DMS 273 treated with DMSO at 0.1 percent for 48 hours (cell line): ENCODE results near the gene ARMC9.
"Not testable (repeated sequence)": the region's sequence is repeated elsewhere in the genome, so short reads cannot be mapped to it uniquely, and the experiment has no call there.

Source experiments
- DNase-seq: peaks from one replicate; lab custom pipeline; 2025; lab: John Stamatoyannopoulos, UW

ARMC9 gene

DNA sequence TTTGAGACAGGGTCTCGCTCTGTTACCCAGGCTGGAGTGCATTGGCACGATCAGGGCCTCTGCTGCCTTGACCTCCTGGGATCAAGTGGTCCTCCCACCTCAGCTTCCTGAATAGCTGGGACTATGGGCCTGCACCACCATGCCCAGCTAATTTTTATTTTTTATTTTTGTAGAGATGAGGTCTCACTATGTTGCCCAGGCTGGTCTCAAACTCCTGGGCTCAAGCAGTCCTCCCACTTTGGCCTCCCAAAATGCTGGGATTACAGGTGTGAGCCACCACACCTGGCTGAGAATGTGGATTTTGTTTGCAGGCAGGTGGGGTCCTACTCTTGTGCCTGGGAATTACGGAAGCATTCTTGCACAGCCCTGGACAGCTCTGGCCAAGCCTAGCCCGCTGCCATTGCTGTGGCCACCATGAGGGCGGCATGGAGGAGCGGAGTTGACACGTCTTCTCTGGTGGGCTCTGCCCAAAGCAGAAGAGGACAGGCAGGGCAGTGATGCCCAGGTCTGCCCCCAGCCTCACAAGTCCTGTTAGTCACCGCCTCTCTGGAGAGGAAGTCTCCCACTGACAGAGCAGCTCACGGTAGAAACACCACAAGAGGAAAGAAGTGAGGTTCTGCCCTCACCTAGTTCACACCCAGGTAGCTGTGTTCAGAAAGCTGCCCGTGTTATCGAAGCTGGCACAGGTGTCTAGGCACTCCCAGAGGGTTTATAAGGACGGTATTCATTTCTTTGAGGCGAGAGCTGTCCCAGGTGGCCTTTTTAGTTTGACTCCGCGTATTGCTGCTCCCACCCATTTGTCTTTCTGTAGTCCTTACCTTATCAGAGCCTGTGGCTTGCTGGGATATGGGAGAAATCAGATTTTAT lies 46.2 kb downstream of the ARMC9 start:
- DNase-seq: no peak

- no peak for DNase-seq
These were observed 47.0 kb downstream of the ARMC9 start for GRCh38 chr2:231245249-231246094.

DNA sequence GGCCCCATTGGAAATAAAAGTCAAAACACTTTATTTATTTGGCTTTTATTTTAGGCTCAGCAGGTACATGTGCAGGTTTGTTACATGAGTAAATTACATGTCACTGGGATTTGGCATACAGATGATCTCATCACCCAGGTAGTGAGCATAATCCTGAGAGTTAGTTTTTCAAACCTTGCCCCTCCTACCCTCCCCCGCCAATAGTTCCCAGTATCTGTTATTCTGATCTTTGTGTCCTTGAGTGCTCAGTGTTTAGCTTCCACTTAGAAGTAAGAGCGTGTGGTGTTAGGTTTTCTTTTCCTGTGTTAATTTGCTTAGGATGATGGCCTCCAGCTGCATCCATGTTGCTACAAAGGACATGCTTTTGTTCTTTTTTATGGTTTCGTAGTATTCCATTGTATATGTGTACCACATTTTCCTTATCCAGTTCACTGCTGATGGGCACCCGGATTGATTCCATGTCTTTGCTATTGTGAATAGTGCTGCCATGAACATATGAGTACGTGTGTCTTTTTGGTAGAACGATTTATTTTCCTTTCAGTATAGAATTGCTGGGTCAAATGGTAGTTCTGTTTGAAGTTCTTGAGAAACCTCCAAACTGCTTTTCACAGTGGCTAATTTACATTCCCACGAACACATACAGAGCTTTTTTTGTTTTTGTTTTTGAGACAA lies 47.9 kb downstream of the ARMC9 start:
- no peak for DNase-seq

DNA sequence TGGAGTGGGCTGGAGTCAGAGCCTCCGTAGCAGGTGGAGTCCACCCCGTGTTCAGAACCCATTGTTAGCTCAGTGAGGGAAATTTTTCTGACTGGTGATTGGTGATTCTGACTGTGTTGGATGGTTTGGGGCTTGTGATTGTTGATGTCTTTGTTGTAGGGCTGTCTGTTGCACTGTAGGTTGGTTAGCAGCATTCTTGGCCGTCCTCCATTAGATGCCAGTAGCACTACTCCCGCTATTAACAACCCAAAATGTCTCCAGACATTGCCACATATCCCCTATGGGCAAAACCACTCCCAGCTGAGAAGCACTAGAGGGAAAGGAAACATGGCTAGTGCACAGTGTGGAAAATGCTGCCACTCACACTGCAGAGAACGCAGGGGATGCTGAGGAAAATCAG lies 51.7 kb downstream of the ARMC9 start:
- no peak for DNase-seq

DNA sequence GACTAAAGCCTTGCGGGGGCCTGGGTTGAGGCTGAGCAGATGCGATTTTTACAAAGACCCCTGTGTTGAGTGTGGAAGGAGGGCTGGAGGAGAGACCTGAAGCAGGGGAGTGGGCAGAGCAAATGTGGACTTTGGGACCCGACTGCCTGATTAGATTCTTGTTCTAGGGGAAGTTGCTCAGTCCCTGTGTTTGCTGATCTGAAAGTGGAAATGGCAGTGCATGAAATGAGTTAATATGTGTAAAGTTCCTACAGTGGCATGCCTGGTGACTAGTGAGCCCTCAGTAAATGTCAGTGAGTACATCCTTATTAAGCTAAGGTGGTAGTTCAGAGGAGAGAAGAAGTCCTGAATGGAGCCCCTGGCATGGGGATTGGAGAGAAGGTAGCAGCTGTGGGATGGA lies 52.3 kb downstream of the ARMC9 start:
- no peak for DNase-seq

GRCh38 chr2:231253292-231253691 lies 54.9 kb downstream of the ARMC9 start:
- not testable (repeated sequence) for DNase-seq

GRCh38 chr2:231256494-231256893 lies 58.1 kb downstream of the ARMC9 start:
- DNase-seq: no peak

DNA sequence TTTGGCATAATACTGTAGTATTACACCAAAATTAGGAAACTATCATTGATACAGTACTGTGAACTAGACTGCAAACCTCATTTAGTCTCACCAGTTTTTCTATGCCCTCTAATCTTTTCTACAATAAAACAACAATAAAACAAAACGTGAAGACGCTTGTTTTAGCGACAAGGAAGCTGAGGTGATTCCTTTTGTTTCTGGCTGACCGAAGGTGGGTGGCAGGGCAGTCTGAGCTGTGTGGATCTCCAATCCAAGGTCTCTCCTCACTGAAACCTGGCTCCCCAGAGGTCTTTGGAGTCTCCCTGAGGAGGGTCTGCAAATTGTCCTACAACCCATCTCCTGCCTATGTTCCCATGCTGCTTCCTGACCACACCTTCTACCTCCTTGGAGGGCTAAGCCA lies 59.3 kb downstream of the ARMC9 start:
- DNase-seq: no peak

DNA sequence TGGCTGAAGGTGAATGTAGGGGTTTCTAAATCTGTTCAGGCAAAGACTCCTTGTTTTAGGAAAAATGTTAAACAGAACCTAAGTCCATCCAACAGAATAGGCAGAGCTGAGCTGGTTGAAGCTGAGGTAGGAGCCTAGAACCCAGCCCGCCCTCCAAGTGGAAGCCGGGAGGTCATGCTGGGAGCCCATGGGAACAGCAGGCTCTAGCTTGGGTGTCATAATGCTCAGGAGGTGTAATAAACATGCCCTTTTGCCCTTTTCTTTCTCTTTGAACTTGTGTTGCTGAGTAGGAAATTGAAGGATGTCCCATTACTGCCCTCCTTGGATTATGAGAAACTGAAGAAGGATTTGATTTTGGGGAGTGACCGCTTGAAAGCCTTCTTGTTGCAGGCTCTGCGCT lies 60.3 kb downstream of the ARMC9 start:
- no peak for DNase-seq

- DNase-seq: no peak
These were observed 60.7 kb downstream of the ARMC9 start for GRCh38 chr2:231259104-231259503.

DNA sequence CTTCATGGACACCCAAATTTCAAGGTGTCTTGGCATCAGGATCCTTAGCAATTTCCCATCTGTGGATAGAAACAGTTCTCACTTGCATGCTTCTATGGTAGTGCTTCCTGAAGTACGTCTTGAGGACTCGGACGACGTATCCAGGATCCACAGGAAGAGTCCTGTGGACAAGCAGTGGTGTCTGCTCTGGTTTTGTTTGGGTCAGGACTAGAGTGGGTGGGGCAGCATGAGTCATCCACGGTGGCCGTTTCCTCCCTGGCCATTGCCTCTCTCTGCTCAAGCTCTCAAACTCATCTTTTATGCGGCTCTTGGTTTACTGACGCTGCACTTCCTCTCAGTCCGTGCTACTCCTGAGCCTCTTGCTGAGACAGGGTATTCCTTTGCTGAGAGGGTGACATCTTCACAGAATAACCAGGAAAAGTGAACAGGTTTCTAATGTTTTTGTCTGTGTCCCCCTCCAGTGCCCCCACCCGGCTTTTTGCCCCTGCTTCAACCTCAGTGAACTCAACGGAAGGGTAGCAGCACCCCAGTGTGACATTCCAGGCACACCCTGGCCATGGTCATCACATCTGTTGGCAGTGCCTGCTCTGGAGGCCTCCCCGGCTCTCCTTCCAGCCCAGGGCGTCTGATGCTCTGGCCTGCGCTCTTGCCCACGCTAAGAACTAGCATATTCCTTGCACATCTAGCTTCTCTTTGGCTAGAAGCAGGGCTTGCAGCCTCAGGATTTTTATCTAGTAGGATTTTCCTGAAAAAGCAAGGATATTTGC lies 62.2 kb downstream of the ARMC9 start:
- no peak for DNase-seq

DNA sequence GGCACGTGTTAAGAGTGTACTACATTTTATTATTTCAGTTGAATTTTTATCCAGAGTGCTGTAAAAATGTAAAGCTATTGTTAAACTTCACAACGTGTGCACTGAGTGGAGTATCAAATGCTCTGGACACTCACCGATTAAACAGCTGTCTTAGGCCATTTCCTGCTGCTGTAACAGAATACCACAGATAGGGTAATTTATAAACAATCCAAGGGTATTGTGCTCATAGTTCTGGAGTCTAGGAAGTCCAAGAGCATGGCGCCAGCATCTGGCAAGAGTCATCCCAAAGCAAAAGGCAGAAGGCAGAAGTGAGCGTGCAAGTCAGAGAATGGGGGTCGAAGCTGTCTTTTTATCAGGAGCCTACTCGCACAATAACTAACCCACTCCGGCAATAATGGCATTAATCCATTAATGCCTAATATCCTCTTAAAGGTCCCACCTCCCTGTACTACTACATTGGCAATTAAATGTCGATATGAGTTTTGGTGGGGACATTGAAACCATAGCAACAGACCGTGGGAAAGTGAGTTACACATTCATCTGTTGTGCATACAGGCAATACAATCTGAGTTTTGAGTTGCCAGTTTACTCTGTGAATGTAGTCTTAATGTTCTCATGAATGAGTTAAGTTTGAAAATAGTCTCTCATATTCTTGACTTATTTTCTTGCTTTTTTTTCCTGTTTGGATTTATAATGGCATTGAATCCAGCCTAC lies 64.8 kb downstream of the ARMC9 start:
- DNase-seq: no peak

DNA sequence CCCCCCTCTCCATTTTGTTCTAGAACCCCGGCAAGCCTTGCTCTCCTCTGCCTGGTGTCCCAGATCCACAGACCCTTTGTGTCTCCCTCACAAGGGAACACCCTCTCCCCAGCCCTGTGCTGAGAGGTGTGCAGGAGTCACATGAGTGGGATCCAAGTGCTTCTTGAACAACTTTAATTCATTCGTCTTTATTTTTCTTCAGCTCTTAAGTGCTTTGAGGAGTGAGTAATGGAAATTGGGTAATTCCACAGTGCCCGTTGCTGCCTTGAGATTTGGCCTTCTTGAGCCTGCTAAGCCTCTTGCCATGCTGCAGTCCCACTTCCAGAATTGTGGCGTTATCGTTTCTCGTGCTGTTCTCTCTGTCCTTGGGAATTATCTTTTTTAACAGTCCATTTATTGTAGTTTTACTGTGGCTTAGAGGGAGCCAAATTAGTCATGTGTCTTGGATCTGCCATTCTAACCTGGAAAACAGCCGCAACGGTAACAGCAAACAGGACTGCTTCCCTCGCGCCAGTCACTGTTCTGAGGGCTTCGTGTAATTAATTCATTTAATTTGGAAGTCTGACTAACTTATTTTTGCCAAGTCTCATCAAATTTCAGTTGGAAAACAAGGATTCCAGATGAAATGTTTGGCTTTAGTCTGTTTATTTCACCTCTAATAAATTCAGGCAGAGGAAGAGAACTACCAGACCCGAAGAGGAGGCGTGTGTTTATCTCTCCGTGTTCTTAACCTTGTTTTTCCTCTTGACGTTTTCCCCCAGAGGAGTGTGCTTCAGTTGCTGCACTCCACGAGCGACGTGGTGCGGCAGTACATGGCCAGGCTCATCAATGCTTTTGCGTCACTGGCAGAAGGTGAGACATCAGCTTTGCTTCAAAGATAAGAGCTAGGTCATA lies 72.0 kb downstream of the ARMC9 start:
- DNase-seq: no peak

GRCh38 chr2:231272991-231273390 lies 74.6 kb downstream of the ARMC9 start:
- no peak for DNase-seq

DNA sequence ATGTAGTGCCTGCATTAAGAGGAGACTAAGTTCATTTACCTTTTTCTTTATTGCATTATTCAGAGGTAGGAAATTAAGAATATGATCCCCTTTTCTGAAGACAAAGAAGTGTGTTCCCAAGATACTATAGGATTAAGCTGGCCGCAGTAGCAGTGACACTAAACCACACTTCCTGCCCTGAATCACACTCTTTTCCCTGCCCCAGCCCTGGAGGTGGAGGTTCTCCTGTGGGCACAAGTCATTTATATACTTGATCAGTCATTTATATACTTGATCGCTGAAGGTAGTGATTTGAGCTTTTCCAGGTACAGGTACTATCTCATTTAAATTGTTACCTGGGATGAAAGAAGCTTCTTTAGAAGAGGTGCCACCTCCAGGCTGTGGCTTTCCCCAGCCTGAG lies 78.6 kb downstream of the ARMC9 start:
- no peak for DNase-seq

DNA sequence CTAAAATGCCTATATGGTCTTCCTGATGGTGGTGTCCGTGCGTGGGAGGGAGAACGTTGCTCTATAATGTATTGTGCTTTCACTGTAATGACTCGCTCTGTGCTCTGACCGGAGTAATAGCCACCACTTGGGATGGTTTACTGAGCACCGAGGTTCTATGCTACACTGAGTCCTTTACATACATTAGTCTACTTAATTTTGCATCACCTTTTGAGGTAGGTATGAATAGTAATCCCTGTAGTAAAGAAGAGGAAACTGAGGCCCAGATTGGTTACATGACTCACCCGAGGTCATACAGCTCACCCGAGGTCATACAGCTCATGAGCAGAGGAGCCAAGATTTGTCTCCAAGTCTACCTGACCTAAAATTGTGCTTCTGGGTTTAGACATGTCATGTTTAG lies 79.5 kb downstream of the ARMC9 start:
- DNase-seq: no peak

- DNase-seq: no peak
These were observed 80.4 kb downstream of the ARMC9 start for GRCh38 chr2:231278868-231279267.

- no peak for DNase-seq
These were observed 82.4 kb downstream of the ARMC9 start for GRCh38 chr2:231280846-231281245.

- DNase-seq: no peak
These were observed 85.9 kb downstream of the ARMC9 start for GRCh38 chr2:231284296-231284695.

GRCh38 chr2:231286964-231287363 lies 88.5 kb downstream of the ARMC9 start:
- no peak for DNase-seq
